IMR-90 (cell line): ENCODE results near the gene ASTN2. TPM values are rescaled to one million over a fixed set of nuclear protein-coding genes. Genes with fewer than 3 reads are reported as not detected.

Source experiments
- ATAC-seq: fragments of 200-7000 bp; cut with Tn5 transposase; 2 replicates; pipeline ENCODE4 v1.9.1; 2020; ENCODE audit warnings: low read depth, mild to moderate bottlenecking, moderate library complexity
- BruUV-seq: library from RNA; stranded (reverse); fragments of 400-500 nt; replicated peaks from 2 replicates; lab custom pipeline; 2021; lab: Mats Ljungman, UMichigan
- CTCF ChIA-PET: fragments of 300-600 bp; formaldehyde crosslinking; extraction: SDS; loops from one replicate; lab custom pipeline; 2021; ENCODE audit warnings: antibody characterized with exemption; lab: Yijun Ruan, JAX
- POLR2A ChIA-PET: fragments of 300-600 bp; sonication (Branson Sonifier 250); formaldehyde crosslinking; loops from one replicate; lab custom pipeline; 2022; ENCODE audit warnings: antibody characterized with exemption; ENCODE audit not compliant: unreplicated experiment; lab: Charles Lee
- DNase-seq: peaks from one replicate; pipeline ENCODE4 v3.0.0; 2013
- H2AFZ ChIP-seq: replicated peaks from 2 replicates; pipeline ENCODE3; 2013; ENCODE audit warnings: low read length, mild to moderate bottlenecking; ENCODE audit not compliant: poor library complexity
- H2AK5ac ChIP-seq: 2 replicates; pipeline ENCODE4 v1.6.1; 2013; ENCODE audit warnings: low read depth, low read length, inconsistent platforms
- H2AK9ac ChIP-seq: replicated peaks from 2 replicates; pipeline ENCODE3; 2013; ENCODE audit warnings: mild to moderate bottlenecking, low read depth, low read length, moderate library complexity; ENCODE audit not compliant: poor library complexity
- H2BK120ac ChIP-seq: 2 replicates; pipeline ENCODE4 v1.6.1; 2013; ENCODE audit warnings: low read depth, low read length, inconsistent platforms
- H2BK15ac ChIP-seq: 3 replicates; pipeline ENCODE4 v1.6.1; 2013; ENCODE audit warnings: low read depth, low read length, inconsistent platforms
- H2BK20ac ChIP-seq: 2 replicates; pipeline ENCODE4 v1.6.1; 2013; ENCODE audit warnings: low read depth, mild to moderate bottlenecking, inconsistent platforms, low read length, moderate library complexity
- H2BK5ac ChIP-seq: 2 replicates; pipeline ENCODE4 v1.6.1; 2013; ENCODE audit warnings: mild to moderate bottlenecking, low read depth, low read length, inconsistent platforms; ENCODE audit not compliant: poor library complexity, severe bottlenecking
- H3K14ac ChIP-seq: replicated peaks from 2 replicates; pipeline ENCODE4 v1.6.1; 2013; ENCODE audit warnings: low read depth, low read length, inconsistent platforms
- H3K18ac ChIP-seq: 2 replicates; pipeline ENCODE4 v1.6.1; 2013; ENCODE audit warnings: low read depth, low read length, control low read depth
- H3K23ac ChIP-seq: 2 replicates; pipeline ENCODE4 v1.6.1; 2013; ENCODE audit warnings: low read depth, low read length, inconsistent platforms
- H3K27ac ChIP-seq: 2 replicates; pipeline ENCODE4 v1.5.1; 2013; ENCODE audit warnings: mild to moderate bottlenecking, control low read depth, low read length; ENCODE audit not compliant: insufficient read depth
- H3K27me3 ChIP-seq: 2 replicates; pipeline ENCODE4 v1.6.1; 2013; ENCODE audit warnings: low read length; ENCODE audit not compliant: control insufficient read depth, insufficient read depth
- H3K36me3 ChIP-seq: 2 replicates; pipeline ENCODE4 v1.6.1; 2013; ENCODE audit warnings: low read length, mixed read lengths; ENCODE audit not compliant: control insufficient read depth, insufficient read depth
- H3K4ac ChIP-seq: 2 replicates; pipeline ENCODE4 v1.6.1; 2013; ENCODE audit warnings: low read depth, low read length, inconsistent platforms
- H3K4me1 ChIP-seq: 2 replicates; pipeline ENCODE4 v1.6.1; 2013; ENCODE audit warnings: low read length, mixed read lengths; ENCODE audit not compliant: control insufficient read depth, insufficient read depth
- H3K4me2 ChIP-seq: 2 replicates; pipeline ENCODE4 v1.6.1; 2013; ENCODE audit warnings: low read depth, mild to moderate bottlenecking, control low read depth, low read length, moderate library complexity
- H3K4me3 ChIP-seq: 2 replicates; pipeline ENCODE4 v1.5.1; 2013; ENCODE audit warnings: low read depth, mild to moderate bottlenecking, control low read depth, low read length, moderate library complexity; ENCODE audit not compliant: insufficient read depth
- H3K56ac ChIP-seq: 2 replicates; pipeline ENCODE4 v1.6.1; 2013; ENCODE audit warnings: low read length, inconsistent platforms; ENCODE audit not compliant: insufficient read depth; ENCODE audit errors: extremely low read depth
- H3K79me1 ChIP-seq, 2 experiments: 2 replicates each; pipeline ENCODE4 v1.6.1; 2013; ENCODE audit warnings: low read length in 2 of 2, inconsistent platforms in 1 of 2, low read depth in 1 of 2
- H3K9ac ChIP-seq: 2 replicates; pipeline ENCODE4 v1.6.1; 2013; ENCODE audit warnings: low read depth, low read length, control low read depth
- H3K9me1 ChIP-seq: 2 replicates; pipeline ENCODE4 v1.6.1; 2013; ENCODE audit warnings: low read length, inconsistent platforms; ENCODE audit not compliant: insufficient read depth
- H3K9me3 ChIP-seq: 2 replicates; pipeline ENCODE4 v1.6.1; 2013; ENCODE audit warnings: low read length; ENCODE audit not compliant: control insufficient read depth, insufficient read depth
- H4K20me1 ChIP-seq: 2 replicates; pipeline ENCODE4 v1.6.1; 2013; ENCODE audit warnings: low read length, inconsistent platforms; ENCODE audit not compliant: insufficient read depth
- H4K5ac ChIP-seq: 2 replicates; pipeline ENCODE4 v1.6.1; 2013; ENCODE audit warnings: mild to moderate bottlenecking, low read depth, low read length, control low read depth
- H4K8ac ChIP-seq, 2 experiments: 2 replicates each; pipeline ENCODE4 v1.6.1; 2013; ENCODE audit warnings: low read depth in 2 of 2, low read length in 2 of 2, control low read depth in 1 of 2, inconsistent platforms in 1 of 2
- H4K91ac ChIP-seq: 2 replicates; pipeline ENCODE4 v1.6.1; 2013; ENCODE audit warnings: low read depth, low read length, inconsistent platforms; ENCODE audit not compliant: insufficient read depth
- CHD1 ChIP-seq: IDR thresholded peaks from 2 replicates; pipeline ENCODE4 v1.6.1; 2012; ENCODE audit warnings: low read depth, low read length, improper control_type of control experiment
- NFE2L2 ChIP-seq: fragments of 150-350 bp; IDR thresholded peaks from 2 replicates; pipeline ENCODE4 v1.6.1; 2016; ENCODE audit warnings: low read depth, mild to moderate bottlenecking, low read length
- POLR2A ChIP-seq: IDR thresholded peaks from 2 replicates; pipeline ENCODE4 v1.6.1; 2012; ENCODE audit warnings: mild to moderate bottlenecking, low read depth, low read length
- SMC3 ChIP-seq: fragments of 150-350 bp; IDR thresholded peaks from 2 replicates; pipeline ENCODE4 v1.6.1; 2016; ENCODE audit warnings: low read depth, mild to moderate bottlenecking, antibody characterized with exemption, low read length, moderate library complexity
- WGBS, 2 experiments: methylation state at CpG; one replicate each; pipeline versions ENCODE4 v1.1.5 to v1.1.7; 2013; ENCODE audit warnings: missing lambda C conversion rate in 2 of 2; ENCODE audit not compliant: insufficient read length in 1 of 2; ENCODE audit errors: extremely low coverage in 2 of 2; 5-methylcytosine and 5-hydroxymethylcytosine counted together
- dilution Hi-C: fragments of 300-500 bp; cut with HindIII; formaldehyde crosslinking; loops from one replicate; pipeline ENCODE4 v1.14.3; 2018; ENCODE audit warnings: low sequenced_read_pairs; ENCODE audit not compliant: unreplicated experiment
- in situ Hi-C: fragments of 300-500 bp; cut with MboI; formaldehyde crosslinking; loops from 3 replicates; pipeline ENCODE4 v1.14.3; 2019; ENCODE audit warnings: low sequenced_read_pairs, inconsistent platforms, mixed read lengths
- intact Hi-C: fragments of 100-400 bp; cut with micrococcal nuclease; formaldehyde crosslinking; loops from 2 replicates; pipeline ENCODE4 v1.10.0; 2022
- polyA plus RNA-seq, 3 experiments: library from polyadenylated mRNA; depleted of rRNA; stranded (reverse); fragments of >200 nt; gene quantifications; 2 replicates each; pipeline ENCODE4 v1.2.3, GENCODE V29; 2012; ENCODE audit warnings: low replicate concordance in 1 of 3
- total RNA-seq: library from RNA; depleted of rRNA; stranded (reverse); fragments of >200 nt; gene quantifications from 2 replicates; pipeline ENCODE4 v1.2.3, GENCODE V29; 2012
- TF ChIP-seq, protein P1 (sequence below): fragments of 150-350 bp; IDR thresholded peaks from 2 replicates; pipeline ENCODE4 v1.6.1; 2017; ENCODE audit warnings: mild to moderate bottlenecking, antibody characterized with exemption, low read length, low read depth
- TF ChIP-seq, protein P2 (sequence below): conservative IDR thresholded peaks from 2 replicates; pipeline ENCODE4 v1.5.1; 2012; ENCODE audit warnings: mild to moderate bottlenecking, low read depth, low read length, improper control_type of control experiment

Gene ASTN2
- total and polyA plus RNA-seq, 2 of the 4 experiments (the other 2 are of a cell fraction), result 3.8 to 6.8 TPM

DNA sequence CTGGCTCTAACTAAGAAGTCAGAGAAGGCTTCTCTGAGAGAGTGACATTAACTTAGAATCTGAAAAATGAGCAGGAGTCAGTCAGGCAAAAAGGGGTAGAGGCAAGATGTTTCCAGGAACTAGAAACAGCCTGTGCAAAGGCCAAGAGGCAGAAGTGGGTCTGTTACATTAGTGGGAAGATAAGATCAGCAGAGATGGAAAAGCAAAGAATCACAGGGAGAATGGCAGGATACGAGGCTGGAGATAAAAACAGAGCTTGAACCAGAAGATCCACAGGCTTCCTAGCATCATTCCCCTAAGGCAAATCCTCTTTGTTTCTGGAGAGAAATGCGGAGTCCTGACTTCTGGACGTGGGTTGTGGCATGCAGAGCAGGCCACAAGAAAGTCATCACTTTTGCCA is 27.4 kb downstream of the ASTN2 start:
- intact Hi-C loops (no loop called here), in situ Hi-C loops (no loop called here), dilution Hi-C loops (no loop called here)
- DNase-seq (no peak), ATAC-seq (no peak)
- Histone ChIP-seq H4K8ac (no peak overlapping the region), H3K27me3 (no peaks in the 10 kb centered on the region), H2BK5ac (no peak overlapping the region), H2AFZ (no peak overlapping the region), H4K91ac (no peak overlapping the region), H3K4ac (no peak overlapping the region), H3K79me1 (no peaks in the 10 kb centered on the region), H2BK20ac (no peak overlapping the region), H2AK9ac (no peak overlapping the region), H3K14ac (no peak overlapping the region), H3K56ac (no peak overlapping the region), H4K20me1 (no peaks in the 10 kb centered on the region), H2BK120ac (no peak overlapping the region), H2BK15ac (no peak overlapping the region), H3K4me2 (no peak overlapping the region), H3K27ac (no peak overlapping the region), H3K9me1 (no peaks in the 10 kb centered on the region), H2AK5ac (no peak overlapping the region), H3K23ac (no peak overlapping the region), H3K4me3 (no peak overlapping the region), H3K18ac (no peak overlapping the region), H3K9me3 (peaks cover 2% of the 10 kb centered on the region; the same call in 1 of the 2 replicates), H3K9ac (no peak overlapping the region), H4K5ac (no peak overlapping the region), H3K36me3 (no peaks in the 10 kb centered on the region), H3K4me1 (no peaks in the 10 kb centered on the region)
- CTCF ChIA-PET, result no interaction called here
- no TSS peak for BruUV-seq
- WGBS, 2 experiments, result no CpG with 5 or more reads among the region's 3 CpGs
- POLR2A ChIA-PET, result no interaction called here
- no peak for TF ChIP-seq CHD1
- TF ChIP-seq, protein P1, sequence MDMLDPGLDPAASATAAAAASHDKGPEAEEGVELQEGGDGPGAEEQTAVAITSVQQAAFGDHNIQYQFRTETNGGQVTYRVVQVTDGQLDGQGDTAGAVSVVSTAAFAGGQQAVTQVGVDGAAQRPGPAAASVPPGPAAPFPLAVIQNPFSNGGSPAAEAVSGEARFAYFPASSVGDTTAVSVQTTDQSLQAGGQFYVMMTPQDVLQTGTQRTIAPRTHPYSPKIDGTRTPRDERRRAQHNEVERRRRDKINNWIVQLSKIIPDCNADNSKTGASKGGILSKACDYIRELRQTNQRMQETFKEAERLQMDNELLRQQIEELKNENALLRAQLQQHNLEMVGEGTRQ, result no peak
- TF ChIP-seq SMC3, result no peak
- TF ChIP-seq, protein P2, sequence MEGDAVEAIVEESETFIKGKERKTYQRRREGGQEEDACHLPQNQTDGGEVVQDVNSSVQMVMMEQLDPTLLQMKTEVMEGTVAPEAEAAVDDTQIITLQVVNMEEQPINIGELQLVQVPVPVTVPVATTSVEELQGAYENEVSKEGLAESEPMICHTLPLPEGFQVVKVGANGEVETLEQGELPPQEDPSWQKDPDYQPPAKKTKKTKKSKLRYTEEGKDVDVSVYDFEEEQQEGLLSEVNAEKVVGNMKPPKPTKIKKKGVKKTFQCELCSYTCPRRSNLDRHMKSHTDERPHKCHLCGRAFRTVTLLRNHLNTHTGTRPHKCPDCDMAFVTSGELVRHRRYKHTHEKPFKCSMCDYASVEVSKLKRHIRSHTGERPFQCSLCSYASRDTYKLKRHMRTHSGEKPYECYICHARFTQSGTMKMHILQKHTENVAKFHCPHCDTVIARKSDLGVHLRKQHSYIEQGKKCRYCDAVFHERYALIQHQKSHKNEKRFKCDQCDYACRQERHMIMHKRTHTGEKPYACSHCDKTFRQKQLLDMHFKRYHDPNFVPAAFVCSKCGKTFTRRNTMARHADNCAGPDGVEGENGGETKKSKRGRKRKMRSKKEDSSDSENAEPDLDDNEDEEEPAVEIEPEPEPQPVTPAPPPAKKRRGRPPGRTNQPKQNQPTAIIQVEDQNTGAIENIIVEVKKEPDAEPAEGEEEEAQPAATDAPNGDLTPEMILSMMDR, result no peak
- TF ChIP-seq NFE2L2, result no peak
- TF ChIP-seq POLR2A, result no peak
